Stimulated activated CD4-positive, alpha-beta T cell treated with anti-CD3 and anti-CD28 coated beads, TNF-alpha, amount 100 ng/mL, for 4 hours (primary cell): ENCODE data around the gene SUSD6.

Experiments used
- DNase-seq, 3 experiments: peaks; one replicate each; pipeline ENCODE4 v3.0.0-alpha.2; 2020; ENCODE audit warnings: low read depth in 3 of 3

The SUSD6 gene

GRCh38 chr14:69760810-69761209 lies 149.4 kb downstream of the SUSD6 start:
- DNase-seq = no peak

GRCh38 chr14:69763761-69764510 lies 152.5 kb downstream of the SUSD6 start:
- no peak for DNase-seq
